Panc1 (cell line): ENCODE data around the gene SAMD9L. TPM values are rescaled to one million over a fixed set of nuclear protein-coding genes. Genes with fewer than 3 reads are reported as not detected.

ENCODE experiments used
- ATAC-seq: fragments of 200-7000 bp; cut with Tn5 transposase; 2 replicates; pipeline ENCODE4 v1.9.1; 2020; ENCODE audit warnings: mild to moderate bottlenecking, moderate library complexity
- BruUV-seq: library from RNA; stranded (reverse); fragments of 400-500 nt; replicated peaks from 2 replicates; lab custom pipeline; 2021; lab: Mats Ljungman, UMichigan
- CTCF ChIA-PET: fragments of 300-600 bp; sonication (Branson Sonifier 250); formaldehyde crosslinking; loops from one replicate; lab custom pipeline; 2022; ENCODE audit warnings: antibody characterized with exemption; lab: Charles Lee
- POLR2A ChIA-PET: fragments of 300-600 bp; sonication (Branson Sonifier 250); formaldehyde crosslinking; loops from one replicate; lab custom pipeline; 2022; ENCODE audit warnings: antibody characterized with exemption; lab: Charles Lee
- DNase-seq: peaks from one replicate; pipeline ENCODE4 v3.0.0-alpha.2; 2010; ENCODE audit warnings: low read depth, low spot score
- H3K27ac ChIP-seq: 2 replicates; pipeline ENCODE4 v1.5.1; 2011; ENCODE audit warnings: mild to moderate bottlenecking, low read length, inconsistent platforms
- H3K27me3 ChIP-seq: fragments of 200-500 bp; sonication (Bioruptor generic); 2 replicates; pipeline ENCODE4 v1.6.0; 2014; ENCODE audit warnings: low read length, inconsistent platforms; ENCODE audit not compliant: control insufficient read depth, insufficient read depth
- H3K36me3 ChIP-seq: fragments of 200-500 bp; sonication (Bioruptor generic); 2 replicates; pipeline ENCODE4 v1.5.1; 2014; ENCODE audit warnings: inconsistent platforms, mild to moderate bottlenecking, low read length, moderate library complexity; ENCODE audit not compliant: control insufficient read depth, insufficient read depth
- H3K4me1 ChIP-seq: 2 replicates; pipeline ENCODE4 v1.5.1; 2011; ENCODE audit warnings: inconsistent platforms, mild to moderate bottlenecking, low read length, moderate library complexity; ENCODE audit not compliant: control insufficient read depth, insufficient read depth
- H3K4me3 ChIP-seq, 2 experiments: 2 replicates each; pipeline ENCODE4 v1.5.1; 2011 to 2012; ENCODE audit warnings: low read depth in 2 of 2, low read length in 2 of 2, mild to moderate bottlenecking in 2 of 2, inconsistent platforms in 1 of 2, moderate library complexity in 1 of 2
- H3K9me3 ChIP-seq: fragments of 200-500 bp; sonication (Bioruptor generic); 2 replicates; pipeline ENCODE4 v1.5.1; 2014; ENCODE audit warnings: low read depth, mild to moderate bottlenecking, inconsistent platforms, low read length, moderate library complexity; ENCODE audit not compliant: control insufficient read depth, insufficient read depth
- CTCF ChIP-seq: fragments of 450-650 bp; IDR thresholded peaks from 2 replicates; pipeline ENCODE4 v1.5.1; 2017; ENCODE audit warnings: mild to moderate bottlenecking
- POLR2AphosphoS5 ChIP-seq: IDR thresholded peaks from 2 replicates; pipeline ENCODE4 v1.6.1; 2012; ENCODE audit warnings: mild to moderate bottlenecking, low read depth, low read length, moderate library complexity
- REST ChIP-seq, 2 experiments: IDR thresholded peaks; 2 replicates each; pipeline ENCODE4 v1.6.1; 2011 to 2012; ENCODE audit warnings: low read depth in 2 of 2, control low read depth in 1 of 2, low read length in 1 of 2, mild to moderate bottlenecking in 1 of 2, moderate library complexity in 1 of 2; ENCODE audit not compliant: insufficient read depth in 1 of 2
- SIN3A ChIP-seq: IDR thresholded peaks from 2 replicates; pipeline ENCODE4 v1.6.1; 2012; ENCODE audit warnings: low read depth, mild to moderate bottlenecking, low read length, moderate library complexity, borderline replicate concordance; ENCODE audit not compliant: insufficient read depth
- TCF7L2 ChIP-seq: IDR thresholded peaks from 2 replicates; pipeline ENCODE4 v1.6.1; 2011; ENCODE audit warnings: mild to moderate bottlenecking, low read depth, low read length, inconsistent platforms
- in situ Hi-C: cut with HindIII; loops from 2 replicates; pipeline ENCODE4 v1.10.0; 2016; ENCODE audit warnings: low sequenced_read_pairs, low pct_unique_long_range_greater_than_20kb
- intact Hi-C: fragments of 100-400 bp; cut with micrococcal nuclease; formaldehyde crosslinking; loops from one replicate; pipeline ENCODE4 v1.10.0; 2022; ENCODE audit not compliant: unreplicated experiment
- total RNA-seq: library from RNA; stranded (reverse); gene quantifications from one replicate; pipeline ENCODE4 v1.2.1, GENCODE V29; 2021; ENCODE audit not compliant: unreplicated experiment

Gene SAMD9L
- total RNA-seq, 1 experiment from 2014 or later = 1.3 TPM

GRCh38 chr7:93194386-93194785 lies 46.2 kb upstream of the SAMD9L start:
- TF ChIP-seq POLR2AphosphoS5 (no peak), CTCF (no peak), TCF7L2 (no peak), REST (IDR thresholded peaks at IDR 0.05; ENCODE audit: insufficient read depth in 1 of 2, low read depth in 2 of 2, low read length in 1 of 2) (no peak), SIN3A (no peak)
- in situ Hi-C loops (no loop called here), intact Hi-C loops (no loop called here)
- Histone ChIP-seq H3K36me3 (no peaks in the 10 kb centered on the region; the same call in 1 of the 2 replicates), H3K9me3 (no peaks in the 10 kb centered on the region), H3K27ac (no peak overlapping the region), H3K27me3 (peaks cover 12% of the 10 kb centered on the region), H3K4me1 (no peaks in the 10 kb centered on the region), H3K4me3 (no peak overlapping the region)
- BruUV-seq = no TSS peak
- ATAC-seq = no peak
- DNase-seq = no peak
- POLR2A ChIA-PET = no interaction called here
- CTCF ChIA-PET = no interaction called here

- BruUV-seq = no TSS peak
- Histone ChIP-seq H3K27ac (no peak overlapping the region), H3K4me1 (no peaks in the 10 kb centered on the region), H3K27me3 (peaks cover 18% of the 10 kb centered on the region), H3K36me3 (no peaks in the 10 kb centered on the region), H3K9me3 (no peaks in the 10 kb centered on the region), H3K4me3 (no peak overlapping the region)
- DNase-seq (no peak), ATAC-seq (no peak)
- in situ Hi-C loops (no loop called here), intact Hi-C loops (no loop called here)
- TF ChIP-seq POLR2AphosphoS5 (no peak), TCF7L2 (no peak), SIN3A (no peak), CTCF (no peak), REST (IDR thresholded peaks at IDR 0.05; ENCODE audit: insufficient read depth in 1 of 2, low read depth in 2 of 2, low read length in 1 of 2) (no peak)
- ChIA-PET CTCF (no interaction called here), POLR2A (no interaction called here)
These were observed 40.9 kb upstream of the SAMD9L start for GRCh38 chr7:93188870-93189634.
